Measurements from ENCODE around the gene KCNG4. TPM values are rescaled to one million over a fixed set of nuclear protein-coding genes. Genes with fewer than 3 reads are reported as not detected.
A peak's percentile ranks its signal among the peaks of the same experiment; 100 is the strongest.

Gene KCNG4
- total RNA-seq, 1 experiment from 2014 or later, result not detected

GRCh38 chr16:84266451-84266850, 26.6 kb upstream of the KCNG4 start:
- ATAC-seq (peak; percentile 95), DNase-seq (ENCODE audit: low read depth, low spot score) (no peak)
- Histone ChIP-seq H3K4me1 (ENCODE audit: control insufficient read depth, insufficient read depth, low read length) (no peaks in the 10 kb centered on the region), H3K27me3 (ENCODE audit: control insufficient read depth, insufficient read depth, low read length) (no peaks in the 10 kb centered on the region), H3K9me3 (ENCODE audit: control insufficient read depth, insufficient read depth, low read depth, low read length) (no peaks in the 10 kb centered on the region), H3K36me3 (ENCODE audit: control insufficient read depth, insufficient read depth, low read length) (no peaks in the 10 kb centered on the region), H3K4me3 (ENCODE audit: low read depth in 2 of 2, low read length in 2 of 2) (no peak overlapping the region), H3K27ac (ENCODE audit: low read length) (no peak overlapping the region)
- intact Hi-C loops (cut with micrococcal nuclease; ENCODE audit: unreplicated experiment), result no loop called here
- ChIA-PET POLR2A (no interaction called here), CTCF (no interaction called here)
- TF ChIP-seq CTCF (IDR thresholded peaks at IDR 0.05) (no peak), TCF7L2 (IDR thresholded peaks at IDR 0.05; ENCODE audit: low read depth, low read length) (no peak), SIN3A (IDR thresholded peaks at IDR 0.05; ENCODE audit: borderline replicate concordance, insufficient read depth, low read depth, low read length) (no peak), REST (IDR thresholded peaks at IDR 0.05; ENCODE audit: insufficient read depth in 1 of 2, low read depth in 2 of 2, low read length in 1 of 2) (no peak), POLR2AphosphoS5 (IDR thresholded peaks at IDR 0.05; ENCODE audit: low read depth, low read length) (no peak)
- in situ Hi-C loops (cut with HindIII; ENCODE audit: low pct_unique_long_range_greater_than_20kb, low sequenced_read_pairs), result no loop called here
- BruUV-seq (replicated peaks), result no TSS peak

GRCh38 chr16:84262939-84263338, 23.1 kb upstream of the KCNG4 start:
- Histone ChIP-seq H3K4me1 (ENCODE audit: control insufficient read depth, insufficient read depth, low read length) (no peaks in the 10 kb centered on the region), H3K9me3 (ENCODE audit: control insufficient read depth, insufficient read depth, low read depth, low read length) (no peaks in the 10 kb centered on the region), H3K4me3 (ENCODE audit: low read depth in 2 of 2, low read length in 2 of 2) (no peak overlapping the region), H3K36me3 (ENCODE audit: control insufficient read depth, insufficient read depth, low read length) (no peaks in the 10 kb centered on the region), H3K27me3 (ENCODE audit: control insufficient read depth, insufficient read depth, low read length) (no peaks in the 10 kb centered on the region), H3K27ac (ENCODE audit: low read length) (no peak overlapping the region)
- intact Hi-C loops (cut with micrococcal nuclease; ENCODE audit: unreplicated experiment) (no loop called here), in situ Hi-C loops (cut with HindIII; ENCODE audit: low pct_unique_long_range_greater_than_20kb, low sequenced_read_pairs) (no loop called here)
- ChIA-PET CTCF (no interaction called here), POLR2A (no interaction called here)
- TF ChIP-seq TCF7L2 (IDR thresholded peaks at IDR 0.05; ENCODE audit: low read depth, low read length) (no peak), CTCF (IDR thresholded peaks at IDR 0.05) (no peak), SIN3A (IDR thresholded peaks at IDR 0.05; ENCODE audit: borderline replicate concordance, insufficient read depth, low read depth, low read length) (no peak), POLR2AphosphoS5 (IDR thresholded peaks at IDR 0.05; ENCODE audit: low read depth, low read length) (no peak), REST (IDR thresholded peaks at IDR 0.05; ENCODE audit: insufficient read depth in 1 of 2, low read depth in 2 of 2, low read length in 1 of 2) (no peak)
- ATAC-seq, result no peak
- BruUV-seq (replicated peaks), result no TSS peak
- no peak for DNase-seq (ENCODE audit: low read depth, low spot score)
